Spleen (tissue), 7 donors: Measurements from ENCODE around the gene TBC1D21.
"Not testable (repeated sequence)": the region's sequence is repeated elsewhere in the genome, so short reads cannot be mapped to it uniquely, and the experiment has no call there.

Experiments
- CTCF ChIP-seq, 11 experiments: fragments of 200-600 bp in 7 of 11; fragments of 450-650 bp in 4 of 11; sonication (generic) in 4 of 11; IDR thresholded peaks in 8 of 11; conservative IDR thresholded peaks in 3 of 11; 1 replicate in 7 of 11; 2 replicates in 4 of 11; pipeline versions ENCODE4 v1.4.0 to v1.8.0; 2016 to 2021; ENCODE audit warnings: antibody characterized with exemption in 11 of 11, inconsistent platforms in 4 of 11, mild to moderate bottlenecking in 1 of 11
- POLR2A ChIP-seq, 3 donors: fragments of 450-650 bp; IDR thresholded peaks; one replicate each; pipeline ENCODE4 v1.5.1; 2017; ENCODE audit warnings: antibody characterized with exemption in 3 of 3, mild to moderate bottlenecking in 1 of 3
- POLR2AphosphoS5 ChIP-seq, 3 donors: sonication (generic); formaldehyde crosslinking; IDR thresholded peaks; one replicate each; pipeline ENCODE4 v1.5.1; 2017; ENCODE audit warnings: antibody characterized with exemption in 3 of 3
- donor health status: DM: no; HTN: no; CAD: no; lungs with moderate emphysema.
- donor health status: DM: no; HTN: no; CAD: no.
- donor health status: DM: no; HTN: no; CAD: no.

- not testable (repeated sequence) for TF ChIP-seq CTCF (IDR thresholded peaks at IDR 0.05 in 8 of 11, conservative IDR thresholded peaks at IDR 0.05 in 3 of 11); POLR2A (IDR thresholded peaks at IDR 0.05); POLR2AphosphoS5 (IDR thresholded peaks at IDR 0.05)
Observed at GRCh38 chr15:73938516-73938915, 65.2 kb downstream of the TBC1D21 start.
